Pulmonary artery endothelial cell (primary cell): ENCODE data around the gene DYRK3. TPM values are rescaled to one million over a fixed set of nuclear protein-coding genes. Genes with fewer than 3 reads are reported as not detected.
"Not testable (repeated sequence)": the region's sequence is repeated elsewhere in the genome, so short reads cannot be mapped to it uniquely, and the experiment has no call there.

Experiments
- DNase-seq: peaks from one replicate; pipeline ENCODE4 v3.0.0-alpha.2; 2011; ENCODE audit warnings: low read depth, low spot score
- total RNA-seq: library from RNA; depleted of rRNA; stranded (reverse); fragments of >200 nt; gene quantifications from 2 replicates; pipeline ENCODE4 v1.2.3, GENCODE V29; 2014

The DYRK3 gene
- 13.4 and 15.9 TPM in 2 replicates for total RNA-seq

GRCh38 chr1:206635080-206635977, at the start of gene DYRK3:
DYRK3 (plus strand) TSS chr1:206635536; CDS start chr1:206635704, 168 bp downstream.
- peak; percentile 68 for DNase-seq

- DNase-seq = no peak
Measured at GRCh38 chr1:206586501-206587445, 48.6 kb upstream of the DYRK3 start.

- DNase-seq = no peak
Measured at GRCh38 chr1:206587904-206588303, 47.4 kb upstream of the DYRK3 start.

GRCh38 chr1:206588492-206588891, 46.8 kb upstream of the DYRK3 start:
- DNase-seq = no peak

GRCh38 chr1:206589206-206589605, 46.1 kb upstream of the DYRK3 start:
- DNase-seq = no peak

GRCh38 chr1:206590025-206590758, 45.1 kb upstream of the DYRK3 start:
- no peak for DNase-seq

GRCh38 chr1:206591226-206591625, 44.1 kb upstream of the DYRK3 start:
- no peak for DNase-seq

- no peak for DNase-seq
Measured at GRCh38 chr1:206591696-206592095, 43.6 kb upstream of the DYRK3 start.

- no peak for DNase-seq
Measured at GRCh38 chr1:206593351-206593925, 41.9 kb upstream of the DYRK3 start.

GRCh38 chr1:206595581-206596318, 39.6 kb upstream of the DYRK3 start:
- DNase-seq = no peak

- no peak for DNase-seq
Measured at GRCh38 chr1:206596319-206596666, 39.0 kb upstream of the DYRK3 start.

- DNase-seq = no peak
Measured at GRCh38 chr1:206600527-206600926, 34.8 kb upstream of the DYRK3 start.

GRCh38 chr1:206604861-206605260, 30.5 kb upstream of the DYRK3 start:
- no peak for DNase-seq

GRCh38 chr1:206606867-206607266, 28.5 kb upstream of the DYRK3 start:
- no peak for DNase-seq

- DNase-seq = no peak
Measured at GRCh38 chr1:206608108-206608698, 27.1 kb upstream of the DYRK3 start.

GRCh38 chr1:206609229-206609991, 25.9 kb upstream of the DYRK3 start:
- DNase-seq = peak; percentile 35

GRCh38 chr1:206612129-206612876, 23.0 kb upstream of the DYRK3 start, which contains the start of gene EIF2D:
EIF2D (minus strand) TSS chr1:206612465; CDS start chr1:206612342, 123 bp downstream.
- peak; percentile 60 for DNase-seq

GRCh38 chr1:206626396-206626795, 8.9 kb upstream of the DYRK3 start:
- not testable (repeated sequence) for DNase-seq
